GM12878 (cell line): ENCODE measurements around the gene SORCS1. TPM values are rescaled to one million over a fixed set of nuclear protein-coding genes. Genes with fewer than 3 reads are reported as not detected.
A peak's percentile ranks its signal among the peaks of the same experiment; 100 is the strongest.

Source experiments
- BCLAF1 ChIP-seq: fragments of 450-650 bp; IDR thresholded peaks from 2 replicates; pipeline ENCODE4 v1.6.1; 2017; ENCODE audit warnings: antibody characterized with exemption, mild to moderate bottlenecking, moderate library complexity
- BHLHE40 ChIP-seq, 2 experiments: fragments of 450-650 bp in 1 of 2; IDR thresholded peaks; 2 replicates each; pipeline ENCODE4 v1.6.1; 2011 to 2017; ENCODE audit warnings: low read depth in 2 of 2, borderline replicate concordance in 1 of 2, improper control_type of control experiment in 1 of 2, low read length in 1 of 2, mild to moderate bottlenecking in 1 of 2
- CBFB ChIP-seq: IDR thresholded peaks from 2 replicates; pipeline ENCODE4 v1.6.1; 2016; ENCODE audit warnings: antibody characterized with exemption, low read depth
- E4F1 ChIP-seq: fragments of 450-650 bp; IDR thresholded peaks from 2 replicates; pipeline ENCODE4 v1.6.1; 2018; ENCODE audit warnings: borderline replicate concordance, mild to moderate bottlenecking; ENCODE audit not compliant: partially characterized antibody
- HDGF ChIP-seq: fragments of 450-650 bp; IDR thresholded peaks from 2 replicates; pipeline ENCODE4 v1.6.1; 2016; ENCODE audit warnings: antibody characterized with exemption
- JUND ChIP-seq: IDR thresholded peaks from 2 replicates; pipeline ENCODE4 v1.6.1; 2012; ENCODE audit warnings: low read depth, mild to moderate bottlenecking, low read length, improper control_type of control experiment, moderate library complexity
- KAT2A ChIP-seq: conservative IDR thresholded peaks from 2 replicates; pipeline ENCODE4 v1.6.1; 2011; ENCODE audit warnings: low read depth, low read length; ENCODE audit not compliant: control insufficient read depth
- MTA2 ChIP-seq: fragments of 450-650 bp; IDR thresholded peaks from 2 replicates; pipeline ENCODE4 v1.6.1; 2016; ENCODE audit warnings: low read depth, mild to moderate bottlenecking, moderate library complexity
- MTA3 ChIP-seq: IDR thresholded peaks from 2 replicates; pipeline ENCODE4 v1.6.1; 2012; ENCODE audit warnings: low read length, inconsistent platforms, borderline replicate concordance
- NR2C1 ChIP-seq: fragments of 450-650 bp; IDR thresholded peaks from 2 replicates; pipeline ENCODE4 v1.6.1; 2017; ENCODE audit warnings: antibody characterized with exemption, mild to moderate bottlenecking, moderate library complexity
- PML ChIP-seq: IDR thresholded peaks from 2 replicates; pipeline ENCODE4 v1.6.1; 2012; ENCODE audit warnings: low read length, inconsistent platforms
- POLR2AphosphoS5 ChIP-seq: IDR thresholded peaks from 2 replicates; pipeline ENCODE4 v1.6.1; 2011; ENCODE audit warnings: mild to moderate bottlenecking, low read length, inconsistent platforms
- POU2F2 ChIP-seq: IDR thresholded peaks from 3 replicates; pipeline ENCODE4 v1.6.1; 2011; ENCODE audit warnings: low read depth, mild to moderate bottlenecking, low read length, borderline replicate concordance
- RCOR1 ChIP-seq: conservative IDR thresholded peaks from 2 replicates; pipeline ENCODE4 v1.6.1; 2012; ENCODE audit warnings: low read depth, low read length, improper control_type of control experiment
- SIX5 ChIP-seq: IDR thresholded peaks from 2 replicates; pipeline ENCODE4 v1.6.1; 2011; ENCODE audit warnings: mild to moderate bottlenecking, low read depth, low read length, moderate library complexity; ENCODE audit not compliant: severe bottlenecking
- SP1 ChIP-seq: IDR thresholded peaks from one replicate; pipeline ENCODE4 v1.6.1; 2011; ENCODE audit warnings: low read depth, low read length
- SPI1 ChIP-seq: IDR thresholded peaks from 2 replicates; pipeline ENCODE4 v1.6.1; 2011; ENCODE audit warnings: low read depth, mild to moderate bottlenecking, low read length, moderate library complexity, borderline replicate concordance; ENCODE audit not compliant: insufficient read depth
- TCF3 ChIP-seq: IDR thresholded peaks from 2 replicates; pipeline ENCODE4 v1.6.1; 2012; ENCODE audit warnings: low read depth, mild to moderate bottlenecking, low read length, borderline replicate concordance; ENCODE audit not compliant: insufficient read depth
- ZBED1 ChIP-seq: IDR thresholded peaks from 2 replicates; pipeline ENCODE4 v1.6.1; 2016; ENCODE audit warnings: borderline replicate concordance
- ZBTB4 ChIP-seq: fragments of 450-650 bp; formaldehyde crosslinking; IDR thresholded peaks from 2 replicates; pipeline ENCODE4 v1.4.0; 2022; ENCODE audit warnings: mild to moderate bottlenecking, moderate library complexity
- ZNF217 ChIP-seq: fragments of 450-650 bp; IDR thresholded peaks from 2 replicates; pipeline ENCODE4 v1.6.1; 2017; ENCODE audit warnings: antibody characterized with exemption, mild to moderate bottlenecking
- polyA plus RNA-seq, 11 experiments: library from polyadenylated mRNA; depleted of rRNA in 4 of 11; unstranded in 6 of 11; stranded (reverse) in 5 of 11; fragments of >200 nt; fragmentation: Nextera tagmentation in 4 of 11; fragmentation: Illumina TruSeq in 1 of 11; extraction: Ambion mirVana in 4 of 11; extraction: Trizol in 1 of 11; gene quantifications; 1 replicate in 1 of 11; 2 replicates in 10 of 11; pipeline versions ENCODE4 v1.2.1 to v1.2.3, GENCODE V29; 2011 to 2016; ENCODE audit warnings: inconsistent platforms in 2 of 11, missing spikeins in 2 of 11, low read depth in 1 of 11
- total RNA-seq, 4 experiments: library from RNA; depleted of rRNA in 3 of 4; stranded (reverse); fragments of >200 nt in 3 of 4; fragmentation: Illumina TruSeq in 1 of 4; extraction: Trizol in 1 of 4; gene quantifications; 2 replicates each; pipeline versions ENCODE4 v1.2.1 to v1.2.3, GENCODE V29; 2013 to 2021

Gene SORCS1
- total and polyA plus RNA-seq, 10 of the 15 experiments (the other 5 are each of a cell fraction or from before 2014, with no cell fraction given) = 0.02 to 9.6 (median 0.06) TPM; not detected in 3

- TF ChIP-seq TCF3 = no peak
- peak; percentile 69; the same call in 1 of the 2 replicates for TF ChIP-seq ZNF217
- TF ChIP-seq BCLAF1 = no peak
- no peak for TF ChIP-seq ZBTB4
- no peak for TF ChIP-seq NR2C1
- no peak for TF ChIP-seq POU2F2
- TF ChIP-seq RCOR1 = 0 out of 2 replicates have a peak, but pooled peaks have one; percentile 61
- 0 out of 4 replicates have a peak, but pooled peaks of 1 of the 2 experiments have one; percentile 32 for TF ChIP-seq BHLHE40 (IDR thresholded peaks at IDR 0.05; ENCODE audit: borderline replicate concordance in 1 of 2, low read depth in 2 of 2, low read length in 1 of 2)
- TF ChIP-seq HDGF = 0 out of 2 replicates have a peak, but pooled peaks have one; percentile 34
- TF ChIP-seq ZBED1 = 0 out of 2 replicates have a peak, but pooled peaks have one; percentile 23
- TF ChIP-seq MTA2 = peak; percentile 90
- no peak for TF ChIP-seq SP1
- no peak for TF ChIP-seq SIX5
- no peak for TF ChIP-seq KAT2A
- TF ChIP-seq SPI1 = peak; percentile 100
- 0 out of 2 replicates have a peak, but pooled peaks have one; percentile 24 for TF ChIP-seq PML
- TF ChIP-seq POLR2AphosphoS5 = no peak
- TF ChIP-seq E4F1 = no peak
- TF ChIP-seq JUND = peak; percentile 68; the same call in 1 of the 2 replicates
- no peak for TF ChIP-seq CBFB
- peak; percentile 88 for TF ChIP-seq MTA3
Measured at GRCh38 chr10:106935978-106936451, 228.5 kb downstream of the SORCS1 start (continued).
